CD8-positive, alpha-beta memory T cell (primary cell): ENCODE measurements around the gene GPANK1. TPM values are rescaled to one million over a fixed set of nuclear protein-coding genes. Genes with fewer than 3 reads are reported as not detected.
A peak's percentile ranks its signal among the peaks of the same experiment; 100 is the strongest.

Experiments
- CTCF ChIA-PET: fragments of 350-600 bp; sonication (Branson Sonifier 250); formaldehyde crosslinking; loops from one replicate; lab custom pipeline; 2021; ENCODE audit warnings: antibody characterized with exemption; lab: Charles Lee
- POLR2A ChIA-PET: fragments of 350-600 bp; sonication (Branson Sonifier 250); formaldehyde crosslinking; loops from one replicate; lab custom pipeline; 2021; ENCODE audit warnings: antibody characterized with exemption; lab: Charles Lee
- DNase-seq, 5 donors: peaks; one replicate each; pipeline versions ENCODE4 v3.0.0 to v3.0.0-alpha.2; 2020 to 2022; ENCODE audit warnings: mixed read lengths in 1 of 5
- H3K27ac ChIP-seq: one replicate; pipeline ENCODE4 v1.7.0; 2013; ENCODE audit warnings: low read depth, mild to moderate bottlenecking, low read length, moderate library complexity
- H3K27me3 ChIP-seq: 2 replicates; pipeline ENCODE4 v1.7.0; 2013; ENCODE audit warnings: low read length, mild to moderate bottlenecking; ENCODE audit not compliant: insufficient read depth, poor library complexity, severe bottlenecking
- H3K36me3 ChIP-seq: 2 replicates; pipeline ENCODE4 v1.7.0; 2013; ENCODE audit warnings: mild to moderate bottlenecking, low read length, moderate library complexity; ENCODE audit not compliant: insufficient read depth
- H3K4me1 ChIP-seq: 2 replicates; pipeline ENCODE4 v1.7.0; 2013; ENCODE audit warnings: mild to moderate bottlenecking, low read length, moderate library complexity; ENCODE audit not compliant: insufficient read depth
- H3K4me3 ChIP-seq: 2 replicates; pipeline ENCODE4 v1.7.0; 2013; ENCODE audit warnings: mild to moderate bottlenecking, low read length
- H3K9me3 ChIP-seq: 2 replicates; pipeline ENCODE4 v1.7.0; 2013; ENCODE audit warnings: mild to moderate bottlenecking, low read length
- H3K27ac Mint-ChIP-seq, 8 donors: one replicate each; pipeline ENCODE4 v1.8.0; 2020 to 2021; ENCODE audit warnings: mixed read lengths in 8 of 8, mild to moderate bottlenecking in 6 of 8, inconsistent platforms in 3 of 8, moderate library complexity in 3 of 8
- H3K27me3 Mint-ChIP-seq, 2 donors: one replicate each; pipeline ENCODE4 v1.8.0; 2020 to 2021; ENCODE audit warnings: mixed read lengths in 2 of 2, mild to moderate bottlenecking in 1 of 2, moderate library complexity in 1 of 2
- H3K36me3 Mint-ChIP-seq, 3 donors: one replicate each; pipeline ENCODE4 v1.8.0; 2020 to 2021; ENCODE audit warnings: mixed read lengths in 3 of 3, inconsistent platforms in 1 of 3, mild to moderate bottlenecking in 1 of 3
- H3K4me1 Mint-ChIP-seq, 3 donors: one replicate each; pipeline ENCODE4 v1.8.0; 2020 to 2021; ENCODE audit warnings: mixed read lengths in 3 of 3, inconsistent platforms in 1 of 3, mild to moderate bottlenecking in 1 of 3
- H3K4me3 Mint-ChIP-seq, 7 donors: one replicate each; pipeline ENCODE4 v1.8.0; 2020 to 2021; ENCODE audit warnings: mixed read lengths in 7 of 7, mild to moderate bottlenecking in 6 of 7, moderate library complexity in 4 of 7, inconsistent platforms in 2 of 7
- H3K9me3 Mint-ChIP-seq, 5 donors: one replicate each; pipeline ENCODE4 v1.8.0; 2020 to 2022; ENCODE audit warnings: mixed read lengths in 5 of 5, mild to moderate bottlenecking in 3 of 5, moderate library complexity in 2 of 5, inconsistent platforms in 1 of 5
- polyA plus RNA-seq: library from polyadenylated mRNA; unstranded; fragments of 300-500 nt; fragmentation: Illumina TruSeq; gene quantifications from one replicate; pipeline ENCODE4 v1.2.3, GENCODE V29; 2021
- total RNA-seq, 2 experiments: library from RNA; stranded (reverse); gene quantifications; one replicate each; pipeline ENCODE4 v1.2.3, GENCODE V29; 2021

The GPANK1 gene
- total and polyA plus RNA-seq, 3 experiments from 2014 or later = 19.6 to 46.4 (median 46.2) TPM

GRCh38 chr6:31619805-31620585 lies 44.8 kb downstream of the GPANK1 start:
- DNase-seq = peak; percentile 95 to 98 (median 96)
- ChIA-PET CTCF (interaction anchor here (0.7 to 1.8 kb wide), 6 partner anchors 23 to 203 kb away, joined by 3 to 5 read pairs (median 4); partner anchors contain the start of genes DDX39B, LST1 and LTB), POLR2A (interaction anchor here (0.7 to 1.4 kb wide), 6 partner anchors 32 to 1834 kb away, joined by 4 to 10 read pairs (median 4); partner anchors contain the start of genes C6orf47 and GPANK1)
- H3K27ac ChIP-seq = peak overlapping the region; percentile 99
- H3K36me3 Mint-ChIP-seq = peaks cover 0 to 31% (median 11%) of the 10 kb centered on the region in 3 donors
- H3K4me3 ChIP-seq = peak overlapping the region; percentile 92
- peaks cover 37% of the 10 kb centered on the region for H3K4me1 ChIP-seq
- no peaks in the 10 kb centered on the region for H3K9me3 Mint-ChIP-seq
- no peaks in the 10 kb centered on the region for H3K27me3 ChIP-seq
- peaks cover 0 to 3% of the 10 kb centered on the region in 2 donors for H3K27me3 Mint-ChIP-seq
- H3K27ac Mint-ChIP-seq = peak overlapping the region; percentile 94 to 100 (median 98)
- peaks cover 37 to 56% (median 47%) of the 10 kb centered on the region in 3 donors for H3K4me1 Mint-ChIP-seq
- H3K9me3 ChIP-seq = no peaks in the 10 kb centered on the region
- peaks cover 18% of the 10 kb centered on the region for H3K36me3 ChIP-seq
- peak overlapping the region; percentile 86 to 95 (median 91) for H3K4me3 Mint-ChIP-seq

GRCh38 chr6:31617010-31617409 lies 47.8 kb downstream of the GPANK1 start:
- no peaks in the 10 kb centered on the region for H3K36me3 ChIP-seq
- peaks cover 40% of the 10 kb centered on the region for H3K4me1 ChIP-seq
- DNase-seq = no peak
- H3K27me3 ChIP-seq = no peaks in the 10 kb centered on the region
- Mint-ChIP-seq H3K36me3 (peaks cover 0 to 7% (median 3%) of the 10 kb centered on the region in 3 donors), H3K4me1 (peaks cover 34 to 48% (median 44%) of the 10 kb centered on the region in 3 donors), H3K9me3 (no peaks in the 10 kb centered on the region), H3K4me3 (peak overlapping the region in 3 of 7 donors; percentile 38 to 53 (median 43)), H3K27ac (peak overlapping the region in 6 of 8 donors; percentile 7 to 82 (median 58)), H3K27me3 (peaks cover 0 to 3% of the 10 kb centered on the region in 2 donors)
- no peak overlapping the region for H3K4me3 ChIP-seq
- CTCF ChIA-PET = interaction anchor here (1.9 kb wide), 1 partner anchor 18 kb away, joined by 6 read pairs; no protein-coding TSS in a partner anchor
- H3K27ac ChIP-seq = no peak overlapping the region
- H3K9me3 ChIP-seq = no peaks in the 10 kb centered on the region
- POLR2A ChIA-PET = interaction anchor here (0.6 kb wide), 1 partner anchor 35 kb away, joined by 3 read pairs; no protein-coding TSS in a partner anchor

GRCh38 chr6:31615748-31616147 lies 49.0 kb downstream of the GPANK1 start:
- Mint-ChIP-seq H3K9me3 (no peaks in the 10 kb centered on the region), H3K36me3 (peaks cover 0 to 3% (median 0%) of the 10 kb centered on the region in 3 donors), H3K4me1 (peaks cover 25 to 37% (median 35%) of the 10 kb centered on the region in 3 donors), H3K27me3 (peaks cover 0 to 3% of the 10 kb centered on the region in 2 donors), H3K27ac (peak overlapping the region; percentile 16 to 78 (median 66)), H3K4me3 (peak overlapping the region in 6 of 7 donors; percentile 7 to 67 (median 50))
- Histone ChIP-seq H3K27me3 (no peaks in the 10 kb centered on the region), H3K36me3 (no peaks in the 10 kb centered on the region), H3K27ac (peak overlapping the region; percentile 54), H3K9me3 (no peaks in the 10 kb centered on the region), H3K4me1 (peaks cover 29% of the 10 kb centered on the region), H3K4me3 (peak overlapping the region; percentile 67)
- CTCF ChIA-PET = interaction anchor here (1.0 to 1.9 kb wide), 2 partner anchors 17 to 19 kb away, joined by 3 to 6 read pairs; no protein-coding TSS in a partner anchor
- POLR2A ChIA-PET = interaction anchor here (1.5 kb wide), 1 partner anchor 36 kb away, joined by 6 read pairs; the partner anchor contains the start of gene BAG6
- DNase-seq = peak in 1 of 5 donors; percentile 60

- H3K4me3 Mint-ChIP-seq = peak within 1 kb of the TSS in 6 of 7 donors; percentile 36 to 67 (median 62)
- H3K4me1 Mint-ChIP-seq = peaks cover 24 to 35% (median 33%) of the 10 kb centered on the region in 3 donors
- CTCF ChIA-PET = interaction anchor here (1.0 to 1.9 kb wide), 2 partner anchors 16 to 18 kb away, joined by 3 to 6 read pairs; no protein-coding TSS in a partner anchor
- Histone ChIP-seq H3K36me3 (no peaks in the 10 kb centered on the region), H3K4me1 (peaks cover 29% of the 10 kb centered on the region), H3K27ac (peak within 1 kb of the TSS; percentile 54), H3K27me3 (no peaks in the 10 kb centered on the region), H3K9me3 (no peaks in the 10 kb centered on the region), H3K4me3 (peak within 1 kb of the TSS; percentile 67)
- POLR2A ChIA-PET = interaction anchor here (1.5 kb wide), 1 partner anchor 37 kb away, joined by 6 read pairs; the partner anchor contains the start of gene BAG6
- DNase-seq = no peak
- H3K36me3 Mint-ChIP-seq = peaks cover 0 to under 1% (median 0%) of the 10 kb centered on the region in 3 donors
- no peaks in the 10 kb centered on the region for H3K9me3 Mint-ChIP-seq
- H3K27me3 Mint-ChIP-seq = peaks cover 0 to 3% of the 10 kb centered on the region in 2 donors
- peak within 1 kb of the TSS; percentile 38 to 78 (median 68) for H3K27ac Mint-ChIP-seq
Measured at GRCh38 chr6:31614684-31615578, 49.9 kb downstream of the GPANK1 start, which contains the start of gene AIF1. Gene AIF1, plus strand, starts transcription at chr6:31615234. Its CDS starts 96 bp downstream, at chr6:31615330.

GRCh38 chr6:31614075-31614619 lies 50.6 kb downstream of the GPANK1 start:
- no peak overlapping the region for H3K4me3 ChIP-seq
- H3K9me3 ChIP-seq = no peaks in the 10 kb centered on the region
- H3K36me3 Mint-ChIP-seq = peaks cover 0 to 1% (median 0%) of the 10 kb centered on the region in 3 donors
- no peaks in the 10 kb centered on the region for H3K36me3 ChIP-seq
- H3K27ac Mint-ChIP-seq = peak overlapping the region in 1 of 8 donors; percentile 47
- H3K4me3 Mint-ChIP-seq = peak overlapping the region in 1 of 7 donors; percentile 62
- no peak overlapping the region for H3K27ac ChIP-seq
- ChIA-PET POLR2A (no interaction called here), CTCF (interaction anchor here (1.9 kb wide), 1 partner anchor 15 kb away, joined by 6 read pairs; no protein-coding TSS in a partner anchor)
- H3K9me3 Mint-ChIP-seq = no peaks in the 10 kb centered on the region
- H3K4me1 ChIP-seq = peaks cover 25% of the 10 kb centered on the region
- peaks cover 0 to 3% of the 10 kb centered on the region in 2 donors for H3K27me3 Mint-ChIP-seq
- no peaks in the 10 kb centered on the region for H3K27me3 ChIP-seq
- peaks cover 20 to 29% (median 27%) of the 10 kb centered on the region in 3 donors for H3K4me1 Mint-ChIP-seq
- no peak for DNase-seq
